ENCODE data around the gene IQGAP3.
"Not testable (repeated sequence)": the region's sequence is repeated elsewhere in the genome, so short reads cannot be mapped to it uniquely, and the experiment has no call there.

IQGAP3 gene

GRCh38 chr1:156608981-156609380 lies 36.6 kb upstream of the IQGAP3 start:
- Histone ChIP-seq H3K4me1 (ENCODE audit: low read length) (0 out of 2 replicates have a peak, but pooled peaks cover 5% of the 10 kb centered on the region), H3K4me2 (ENCODE audit: low read depth, low read length) (no peak overlapping the region), H2AFZ (ENCODE audit: low read length) (no peak overlapping the region), H3K36me3 (replicated peaks; ENCODE audit: insufficient read depth, low read length) (no peaks in the 10 kb centered on the region), H3K9me3 (replicated peaks; ENCODE audit: insufficient read depth, low read length) (no peaks in the 10 kb centered on the region), H3K9ac (ENCODE audit: low read length) (no peak overlapping the region), H3K9me2 (replicated peaks; ENCODE audit: insufficient read depth, low read length) (no peaks in the 10 kb centered on the region), H3K27me3 (replicated peaks; ENCODE audit: insufficient read depth, low read length) (peaks cover 40% of the 10 kb centered on the region), H3K27ac (ENCODE audit: low read length) (no peak overlapping the region), H4K20me1 (ENCODE audit: insufficient read depth, low read length) (no peaks in the 10 kb centered on the region), H3F3A (ENCODE audit: insufficient read depth, low read length) (0 out of 2 replicates have a peak, but pooled peaks cover 4% of the 10 kb centered on the region), H3K4me3 (ENCODE audit: low read length) (no peak overlapping the region), H3K79me2 (ENCODE audit: low read length) (no peaks in the 10 kb centered on the region)
- TF ChIP-seq CTCF (IDR thresholded peaks at IDR 0.05; ENCODE audit: low read length) (peak; percentile 88), EZH2 (optimal IDR thresholded peaks at IDR 0.05; ENCODE audit: low read depth, low read length) (no peak), EZH2phosphoT487 (IDR thresholded peaks at IDR 0.05; ENCODE audit: low read length) (no peak)
- DNase-seq: peak; percentile 85

- TF ChIP-seq CTCF (IDR thresholded peaks at IDR 0.05; ENCODE audit: low read length) (peak; percentile 97), EZH2 (optimal IDR thresholded peaks at IDR 0.05; ENCODE audit: low read depth, low read length) (no peak), EZH2phosphoT487 (IDR thresholded peaks at IDR 0.05; ENCODE audit: low read length) (no peak)
- H3K27me3 ChIP-seq (replicated peaks; ENCODE audit: insufficient read depth, low read length): peaks cover 32% of the 10 kb centered on the region
- H3K9me2 ChIP-seq (replicated peaks; ENCODE audit: insufficient read depth, low read length): no peaks in the 10 kb centered on the region
- H3K4me1 ChIP-seq (ENCODE audit: low read length): 0 out of 2 replicates have a peak, but pooled peaks cover 5% of the 10 kb centered on the region
- no peak overlapping the region for H3K9ac ChIP-seq (ENCODE audit: low read length)
- H2AFZ ChIP-seq (ENCODE audit: low read length): no peak overlapping the region
- no peaks in the 10 kb centered on the region for H3K36me3 ChIP-seq (replicated peaks; ENCODE audit: insufficient read depth, low read length)
- no peak overlapping the region for H3K4me3 ChIP-seq (ENCODE audit: low read length)
- H3K9me3 ChIP-seq (replicated peaks; ENCODE audit: insufficient read depth, low read length): no peaks in the 10 kb centered on the region
- H3K79me2 ChIP-seq (ENCODE audit: low read length): no peaks in the 10 kb centered on the region
- peak; percentile 92 for DNase-seq
- 0 out of 2 replicates have a peak, but pooled peaks cover 4% of the 10 kb centered on the region for H3F3A ChIP-seq (ENCODE audit: insufficient read depth, low read length)
- no peak overlapping the region for H3K27ac ChIP-seq (ENCODE audit: low read length)
- H4K20me1 ChIP-seq (ENCODE audit: insufficient read depth, low read length): no peaks in the 10 kb centered on the region
- peak overlapping the region; percentile 7; the same call in 1 of the 2 replicates for H3K4me2 ChIP-seq (ENCODE audit: low read depth, low read length)
Observed at GRCh38 chr1:156608036-156608674, 35.8 kb upstream of the IQGAP3 start.

GRCh38 chr1:156607344-156607743 lies 35.0 kb upstream of the IQGAP3 start:
- not testable (repeated sequence) for H3K9me3 ChIP-seq (replicated peaks; ENCODE audit: insufficient read depth, low read length); H3F3A ChIP-seq (ENCODE audit: insufficient read depth, low read length); H3K27ac ChIP-seq (ENCODE audit: low read length); H3K4me1 ChIP-seq (ENCODE audit: low read length); H3K4me2 ChIP-seq (ENCODE audit: low read depth, low read length); H3K79me2 ChIP-seq (ENCODE audit: low read length); H3K9me2 ChIP-seq (replicated peaks; ENCODE audit: insufficient read depth, low read length); H3K4me3 ChIP-seq (ENCODE audit: low read length); H2AFZ ChIP-seq (ENCODE audit: low read length); H3K36me3 ChIP-seq (replicated peaks; ENCODE audit: insufficient read depth, low read length); H4K20me1 ChIP-seq (ENCODE audit: insufficient read depth, low read length); H3K9ac ChIP-seq (ENCODE audit: low read length); DNase-seq
- H3K27me3 ChIP-seq (replicated peaks; ENCODE audit: insufficient read depth, low read length): peaks cover 26% of the 10 kb centered on the region

GRCh38 chr1:156602557-156602993 lies 30.2 kb upstream of the IQGAP3 start:
- Histone ChIP-seq H3K9me3 (replicated peaks; ENCODE audit: insufficient read depth, low read length) (no peaks in the 10 kb centered on the region), H2AFZ (ENCODE audit: low read length) (no peak overlapping the region), H3K9me2 (replicated peaks; ENCODE audit: insufficient read depth, low read length) (no peaks in the 10 kb centered on the region), H3K4me2 (ENCODE audit: low read depth, low read length) (peak overlapping the region; percentile 27; the same call in 1 of the 2 replicates), H4K20me1 (ENCODE audit: insufficient read depth, low read length) (no peaks in the 10 kb centered on the region), H3K79me2 (ENCODE audit: low read length) (peaks cover 41% of the 10 kb centered on the region), H3K27me3 (replicated peaks; ENCODE audit: insufficient read depth, low read length) (0 out of 2 replicates have a peak, but pooled peaks cover 7% of the 10 kb centered on the region), H3K27ac (ENCODE audit: low read length) (no peak overlapping the region), H3K4me1 (ENCODE audit: low read length) (peaks cover 12% of the 10 kb centered on the region), H3F3A (ENCODE audit: insufficient read depth, low read length) (peaks cover 10% of the 10 kb centered on the region), H3K9ac (ENCODE audit: low read length) (no peak overlapping the region), H3K36me3 (replicated peaks; ENCODE audit: insufficient read depth, low read length) (peaks cover 7% of the 10 kb centered on the region; the same call in 1 of the 2 replicates), H3K4me3 (ENCODE audit: low read length) (no peak overlapping the region)
- peak; percentile 46 for DNase-seq
- TF ChIP-seq EZH2 (optimal IDR thresholded peaks at IDR 0.05; ENCODE audit: low read depth, low read length) (no peak), CTCF (IDR thresholded peaks at IDR 0.05; ENCODE audit: low read length) (peak; percentile 61), EZH2phosphoT487 (IDR thresholded peaks at IDR 0.05; ENCODE audit: low read length) (no peak)
